Effector memory CD8-positive, alpha-beta T cell (primary cell): ENCODE measurements around the gene TTC24.

Experiments
- ATAC-seq: fragments of 150-1000 bp; cut with Tn5 transposase; replicated peaks from 2 replicates; pipeline ENCODE4 v1.10.0; 2021; ENCODE audit warnings: mild to moderate bottlenecking, moderate library complexity
- DNase-seq, 3 experiments: peaks; one replicate each; pipeline ENCODE4 v3.0.0; 2021
- H3K27ac Mint-ChIP-seq, 2 donors: one replicate each; pipeline ENCODE4 v1.8.0; 2022; ENCODE audit warnings: mild to moderate bottlenecking in 2 of 2, mixed read lengths in 2 of 2, moderate library complexity in 2 of 2
- H3K27me3 Mint-ChIP-seq, 2 donors: one replicate each; pipeline ENCODE4 v1.8.0; 2022; ENCODE audit warnings: mixed read lengths in 2 of 2
- H3K36me3 Mint-ChIP-seq: one replicate; pipeline ENCODE4 v1.8.0; 2022; ENCODE audit warnings: mild to moderate bottlenecking, moderate library complexity, mixed read lengths; ENCODE audit not compliant: insufficient read depth
- H3K4me1 Mint-ChIP-seq, 2 donors: one replicate each; pipeline ENCODE4 v1.8.0; 2022; ENCODE audit warnings: low read depth in 2 of 2, mixed read lengths in 2 of 2
- H3K4me3 Mint-ChIP-seq, 2 donors: one replicate each; pipeline ENCODE4 v1.8.0; 2022; ENCODE audit warnings: mild to moderate bottlenecking in 2 of 2, mixed read lengths in 2 of 2, moderate library complexity in 2 of 2
- H3K9me3 Mint-ChIP-seq, 2 donors: one replicate each; pipeline ENCODE4 v1.8.0; 2022; ENCODE audit warnings: mixed read lengths in 2 of 2

The TTC24 gene

GRCh38 chr1:156560585-156561163 lies 18.8 kb upstream of the TTC24 start:
- no peaks in the 10 kb centered on the region for H3K4me1 Mint-ChIP-seq
- no peak for DNase-seq
- H3K27ac Mint-ChIP-seq: no peak overlapping the region
- H3K4me3 Mint-ChIP-seq: no peak overlapping the region
- no peak for ATAC-seq
- H3K27me3 Mint-ChIP-seq: no peaks in the 10 kb centered on the region
- H3K36me3 Mint-ChIP-seq: peaks cover 3% of the 10 kb centered on the region
- no peaks in the 10 kb centered on the region for H3K9me3 Mint-ChIP-seq

- Mint-ChIP-seq H3K27me3 (no peaks in the 10 kb centered on the region), H3K36me3 (no peaks in the 10 kb centered on the region)
- no peak for ATAC-seq
These were observed 14.0 kb upstream of the TTC24 start for GRCh38 chr1:156565519-156565918.

GRCh38 chr1:156566436-156566835 lies 13.1 kb upstream of the TTC24 start:
- Mint-ChIP-seq H3K27ac (no peak overlapping the region), H3K4me3 (no peak overlapping the region), H3K9me3 (no peaks in the 10 kb centered on the region)

More at GRCh38 chr1:156565519-156565918, 14.0 kb upstream of the TTC24 start:
- Mint-ChIP-seq H3K27ac (no peak overlapping the region), H3K4me1 (no peaks in the 10 kb centered on the region), H3K4me3 (no peak overlapping the region), H3K9me3 (no peaks in the 10 kb centered on the region)
- DNase-seq: no peak

GRCh38 chr1:156571261-156571852 lies 8.2 kb upstream of the TTC24 start:
- no peak for ATAC-seq
- peaks cover 7 to 13% of the 10 kb centered on the region in 2 donors for H3K4me1 Mint-ChIP-seq
- no peak for DNase-seq
- no peak overlapping the region for H3K4me3 Mint-ChIP-seq
- H3K27me3 Mint-ChIP-seq: peaks cover 38 to 43% of the 10 kb centered on the region in 2 donors
- no peak overlapping the region for H3K27ac Mint-ChIP-seq
- H3K36me3 Mint-ChIP-seq: no peaks in the 10 kb centered on the region
- H3K9me3 Mint-ChIP-seq: no peaks in the 10 kb centered on the region

More at GRCh38 chr1:156566436-156566835, 13.1 kb upstream of the TTC24 start:
- H3K36me3 Mint-ChIP-seq: no peaks in the 10 kb centered on the region
- no peaks in the 10 kb centered on the region for H3K4me1 Mint-ChIP-seq
- DNase-seq (no peak), ATAC-seq (no peak)
- H3K27me3 Mint-ChIP-seq: peaks cover 7 to 9% of the 10 kb centered on the region in 2 donors

GRCh38 chr1:156571919-156572662 lies 7.4 kb upstream of the TTC24 start, which contains the start of gene IQGAP3:
Gene IQGAP3, minus strand, starts transcription at chr1:156572565. Its CDS starts 36 bp downstream, at chr1:156572529.
- peaks cover 38 to 43% of the 10 kb centered on the region in 2 donors for H3K27me3 Mint-ChIP-seq
- H3K36me3 Mint-ChIP-seq: no peaks in the 10 kb centered on the region
- peak; percentile 96 for ATAC-seq
- H3K9me3 Mint-ChIP-seq: no peaks in the 10 kb centered on the region
- peak within 1 kb of the TSS; percentile 68 to 73 for H3K4me3 Mint-ChIP-seq
- peak within 1 kb of the TSS; percentile 15 to 75 for H3K27ac Mint-ChIP-seq
- peaks cover 7 to 13% of the 10 kb centered on the region in 2 donors for H3K4me1 Mint-ChIP-seq
- peak; percentile 52 to 61 (median 59) for DNase-seq

GRCh38 chr1:156572663-156573018 lies 6.9 kb upstream of the TTC24 start:
- Mint-ChIP-seq H3K9me3 (no peaks in the 10 kb centered on the region), H3K27ac (peak overlapping the region in 1 of 2 donors; percentile 75), H3K27me3 (peaks cover 38 to 43% of the 10 kb centered on the region in 2 donors), H3K4me3 (peak overlapping the region; percentile 68 to 73), H3K36me3 (no peaks in the 10 kb centered on the region), H3K4me1 (peaks cover 7 to 13% of the 10 kb centered on the region in 2 donors)
- DNase-seq (no peak), ATAC-seq (no peak)

- Mint-ChIP-seq H3K27me3 (peaks cover 38 to 43% of the 10 kb centered on the region in 2 donors), H3K27ac (no peak overlapping the region), H3K9me3 (no peaks in the 10 kb centered on the region), H3K36me3 (no peaks in the 10 kb centered on the region), H3K4me3 (no peak overlapping the region), H3K4me1 (peaks cover 7 to 13% of the 10 kb centered on the region in 2 donors)
- DNase-seq (no peak), ATAC-seq (no peak)
These were observed 5.4 kb upstream of the TTC24 start for GRCh38 chr1:156574039-156574633.

- Mint-ChIP-seq H3K4me1 (peaks cover 11 to 14% of the 10 kb centered on the region in 2 donors), H3K27me3 (peaks cover 18 to 25% of the 10 kb centered on the region in 2 donors), H3K4me3 (no peak overlapping the region), H3K27ac (no peak overlapping the region), H3K9me3 (no peaks in the 10 kb centered on the region), H3K36me3 (no peaks in the 10 kb centered on the region)
- ATAC-seq: no peak
- DNase-seq: no peak
These were observed 2.0 kb upstream of the TTC24 start for GRCh38 chr1:156577550-156577949.

GRCh38 chr1:156578055-156578454 lies 1.5 kb upstream of the TTC24 start:
- ATAC-seq (no peak), DNase-seq (no peak)
- no peak overlapping the region for H3K27ac Mint-ChIP-seq
- peaks cover 10 to 14% of the 10 kb centered on the region in 2 donors for H3K4me1 Mint-ChIP-seq
- no peaks in the 10 kb centered on the region for H3K9me3 Mint-ChIP-seq
- H3K4me3 Mint-ChIP-seq: no peak overlapping the region
- H3K36me3 Mint-ChIP-seq: no peaks in the 10 kb centered on the region
- peaks cover 13 to 20% of the 10 kb centered on the region in 2 donors for H3K27me3 Mint-ChIP-seq

GRCh38 chr1:156581661-156582387 lies 2.3 kb downstream of the TTC24 start:
- Mint-ChIP-seq H3K27me3 (no peaks in the 10 kb centered on the region), H3K9me3 (no peaks in the 10 kb centered on the region), H3K36me3 (peaks cover 4% of the 10 kb centered on the region), H3K4me1 (peaks cover 9 to 20% of the 10 kb centered on the region in 2 donors), H3K4me3 (peak overlapping the region; percentile 75 to 78), H3K27ac (peak overlapping the region; percentile 90 to 92)
- ATAC-seq (peak; percentile 77), DNase-seq (peak in 1 of 3 experiments; percentile 27)

GRCh38 chr1:156582388-156583017 lies 3.0 kb downstream of the TTC24 start:
- Mint-ChIP-seq H3K4me1 (peaks cover 9 to 20% of the 10 kb centered on the region in 2 donors), H3K36me3 (peaks cover 4% of the 10 kb centered on the region), H3K27ac (peak overlapping the region; percentile 90 to 92), H3K9me3 (no peaks in the 10 kb centered on the region), H3K4me3 (peak overlapping the region; percentile 75 to 78), H3K27me3 (no peaks in the 10 kb centered on the region)
- DNase-seq: no peak
- ATAC-seq: peak; percentile 30

GRCh38 chr1:156583821-156584622 lies 4.5 kb downstream of the TTC24 start:
- ATAC-seq (peak; percentile 69), DNase-seq (peak; percentile 73 to 75 (median 74))
- Mint-ChIP-seq H3K27ac (peak overlapping the region in 1 of 2 donors; percentile 51), H3K27me3 (no peaks in the 10 kb centered on the region), H3K4me3 (peak overlapping the region in 1 of 2 donors; percentile 46), H3K9me3 (no peaks in the 10 kb centered on the region), H3K36me3 (peaks cover 4% of the 10 kb centered on the region), H3K4me1 (peaks cover 9 to 20% of the 10 kb centered on the region in 2 donors)
